ENCODE data around the gene ARID1B.

DNA sequence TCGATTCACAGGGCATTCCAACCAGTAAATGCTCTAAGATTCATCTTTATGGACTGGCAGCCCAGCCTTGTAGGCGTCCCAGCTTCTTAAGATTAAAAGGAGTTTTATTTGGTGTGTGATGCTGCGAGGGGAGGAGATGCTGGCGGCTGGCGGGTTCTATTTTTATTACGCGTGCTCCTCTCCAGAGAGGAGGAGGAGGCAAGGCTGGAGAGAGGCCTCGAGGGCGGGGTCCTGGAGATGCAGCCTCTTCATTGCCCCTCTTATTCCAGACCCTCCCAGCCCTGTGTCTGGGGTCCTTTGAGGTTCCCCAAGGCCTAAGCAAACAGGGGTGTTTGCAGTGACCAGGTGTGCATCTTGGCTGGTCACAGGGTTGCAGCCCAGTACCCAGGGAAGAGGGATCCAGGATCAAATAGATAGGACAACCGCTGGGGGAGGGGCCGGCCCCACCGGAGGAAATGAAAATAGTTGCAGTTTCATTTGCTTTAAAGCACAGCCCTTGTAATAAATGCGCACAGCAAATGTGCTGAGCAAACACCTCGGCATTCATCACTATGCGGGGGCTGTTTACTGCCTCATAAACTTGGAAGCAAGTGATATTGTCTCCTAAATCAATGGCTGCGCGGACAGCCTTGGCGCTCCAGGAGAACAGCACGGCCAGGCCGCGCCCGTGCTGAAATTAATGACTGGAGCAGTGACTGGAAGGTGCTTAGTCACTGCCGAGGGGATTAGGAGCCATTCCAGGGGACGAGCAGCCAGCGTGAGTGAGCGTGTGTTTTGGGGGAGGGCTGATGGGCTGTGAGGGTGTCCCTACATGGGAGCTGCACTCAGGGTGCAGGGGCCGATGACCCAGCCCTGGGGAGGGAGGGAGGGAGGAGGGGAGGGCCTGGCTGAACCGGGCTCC is 463.1 kb downstream of the ARID1B start:
- TF ChIP-seq, protein P1, sequence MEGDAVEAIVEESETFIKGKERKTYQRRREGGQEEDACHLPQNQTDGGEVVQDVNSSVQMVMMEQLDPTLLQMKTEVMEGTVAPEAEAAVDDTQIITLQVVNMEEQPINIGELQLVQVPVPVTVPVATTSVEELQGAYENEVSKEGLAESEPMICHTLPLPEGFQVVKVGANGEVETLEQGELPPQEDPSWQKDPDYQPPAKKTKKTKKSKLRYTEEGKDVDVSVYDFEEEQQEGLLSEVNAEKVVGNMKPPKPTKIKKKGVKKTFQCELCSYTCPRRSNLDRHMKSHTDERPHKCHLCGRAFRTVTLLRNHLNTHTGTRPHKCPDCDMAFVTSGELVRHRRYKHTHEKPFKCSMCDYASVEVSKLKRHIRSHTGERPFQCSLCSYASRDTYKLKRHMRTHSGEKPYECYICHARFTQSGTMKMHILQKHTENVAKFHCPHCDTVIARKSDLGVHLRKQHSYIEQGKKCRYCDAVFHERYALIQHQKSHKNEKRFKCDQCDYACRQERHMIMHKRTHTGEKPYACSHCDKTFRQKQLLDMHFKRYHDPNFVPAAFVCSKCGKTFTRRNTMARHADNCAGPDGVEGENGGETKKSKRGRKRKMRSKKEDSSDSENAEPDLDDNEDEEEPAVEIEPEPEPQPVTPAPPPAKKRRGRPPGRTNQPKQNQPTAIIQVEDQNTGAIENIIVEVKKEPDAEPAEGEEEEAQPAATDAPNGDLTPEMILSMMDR (IDR thresholded peaks at IDR 0.05), result no peak
- TF ChIP-seq POLR2AphosphoS5 (IDR thresholded peaks at IDR 0.05; ENCODE audit: low read depth, low read length), result no peak
